ENCODE data around the gene DPP6. TPM values are rescaled to one million over a fixed set of nuclear protein-coding genes. Genes with fewer than 3 reads are reported as not detected.

The DPP6 gene
- total and polyA plus RNA-seq, 2 of the 8 experiments (the other 6 are each of a cell fraction or from before 2014, with no cell fraction given), result 4.7 to 6.8 TPM

DNA sequence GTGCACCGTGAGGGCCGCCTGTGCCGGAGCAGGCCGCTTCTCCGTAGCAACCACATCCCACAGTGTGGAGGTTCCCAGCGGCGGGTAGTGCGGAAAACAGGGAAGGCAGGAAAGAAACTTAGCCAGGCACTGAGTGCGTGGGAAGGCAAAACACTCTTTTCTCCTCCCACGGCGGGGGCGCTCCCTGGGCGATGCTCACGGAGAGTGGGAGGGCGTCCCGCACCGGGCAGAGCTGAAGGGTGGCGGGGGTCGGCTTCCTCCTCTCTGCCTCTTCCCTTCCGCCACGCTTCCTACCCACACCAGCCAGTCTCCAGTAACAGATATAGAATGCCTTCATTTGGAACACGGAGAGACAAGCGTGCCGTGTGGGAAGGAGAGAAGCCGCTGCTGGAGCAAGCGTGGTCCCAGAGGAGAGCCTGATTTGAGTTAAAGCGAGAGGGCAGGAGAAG lies 698.2 kb downstream of the DPP6 start:
- H3K18ac ChIP-seq (ENCODE audit: extremely low read depth, low read length), result no peak overlapping the region; the same call in 1 of the 2 replicates
- H4K8ac ChIP-seq (ENCODE audit: extremely low read depth, insufficient read depth, low read length), result no peak overlapping the region
- H3K4me3 ChIP-seq (ENCODE audit: extremely low read depth in 1 of 4, insufficient read depth in 2 of 4, low read depth in 3 of 4, low read length in 4 of 4), result no peak overlapping the region
- H2BK12ac ChIP-seq (ENCODE audit: low read depth, low read length), result no peak overlapping the region
- H2AFZ ChIP-seq (ENCODE audit: low read length), result no peak overlapping the region
- H3K9me3 ChIP-seq (ENCODE audit: insufficient read depth in 2 of 2, low read depth in 1 of 2, low read length in 1 of 2), result no peaks in the 10 kb centered on the region
- FAIRE-seq, result no peak
- no peak for DNase-seq (ENCODE audit: low read depth in 1 of 2, low spot score in 2 of 2)
- H3K27ac ChIP-seq (ENCODE audit: low read depth, low read length), result no peak overlapping the region
- H3K4me1 ChIP-seq (replicated peaks in 1 of 4; ENCODE audit: control insufficient read depth in 3 of 4, insufficient read depth in 4 of 4, low read length in 3 of 4), result no peaks in the 10 kb centered on the region; a peak in 1 of 7 replicates
- no peak overlapping the region for H3K4ac ChIP-seq (replicated peaks; ENCODE audit: insufficient read length, low read depth, low read length)
- ChIA-PET CTCF (ENCODE audit: partially characterized antibody) (no interaction called here), POLR2A (ENCODE audit: partially characterized antibody) (no interaction called here)
- no peak overlapping the region for H4K5ac ChIP-seq (ENCODE audit: insufficient read length, low read depth, low read length)
- H2BK15ac ChIP-seq (ENCODE audit: low read length), result peak overlapping the region; percentile 51; the same call in 1 of the 2 replicates
- 92% methylated on average over 24 of the region's 27 CpGs; no CpG with 5 or more reads in 1 of the 2 experiments for WGBS, 2 experiments (ENCODE audit: extremely low coverage in 1 of 2, insufficient coverage in 1 of 2, insufficient read length in 1 of 2, insufficient replicate concordance in 2 of 2, low coverage in 1 of 2, low lambda C conversion rate in 2 of 2, missing lambda C conversion rate in 1 of 2)
- no peaks in the 10 kb centered on the region for H3K79me1 ChIP-seq (ENCODE audit: low read depth, low read length)
- no peak overlapping the region for H3K9ac ChIP-seq (replicated peaks in 1 of 4; ENCODE audit: extremely low read depth in 1 of 4, low read depth in 3 of 4, low read length in 3 of 4)
- H3K27me3 ChIP-seq (replicated peaks in 1 of 4; ENCODE audit: control insufficient read depth in 3 of 4, extremely low read depth in 1 of 4, insufficient read depth in 3 of 4, low read length in 3 of 4), result no peaks in the 10 kb centered on the region
- no peaks in the 10 kb centered on the region for H3K36me3 ChIP-seq (ENCODE audit: control insufficient read depth in 2 of 4, insufficient read depth in 4 of 4, low read length in 3 of 4)
- H4K91ac ChIP-seq (replicated peaks; ENCODE audit: insufficient read length, low read length), result no peak overlapping the region
- H2BK120ac ChIP-seq (replicated peaks; ENCODE audit: low read depth, low read length), result no peak overlapping the region
- H4K20me1 ChIP-seq (replicated peaks in 1 of 2; ENCODE audit: control insufficient read depth in 1 of 2, insufficient read depth in 2 of 2, low read length in 2 of 2), result no peaks in the 10 kb centered on the region
- no peak overlapping the region for H3K14ac ChIP-seq (ENCODE audit: insufficient read length)
- no peak overlapping the region for H3K23ac ChIP-seq (ENCODE audit: insufficient read length)
- no peaks in the 10 kb centered on the region; the same call in 1 of the 2 replicates for H3K23me2 ChIP-seq (ENCODE audit: low read depth, low read length)
- no peak overlapping the region for H3K56ac ChIP-seq (replicated peaks; ENCODE audit: insufficient read length, low read depth, low read length)
- H3K4me2 ChIP-seq (ENCODE audit: insufficient read depth in 1 of 2, low read depth in 2 of 2, low read length in 2 of 2), result no peak overlapping the region
- no peak overlapping the region for H2BK5ac ChIP-seq (ENCODE audit: low read depth, low read length)
- H2BK20ac ChIP-seq (ENCODE audit: low read length), result no peak overlapping the region
- H3K79me2 ChIP-seq (ENCODE audit: control insufficient read depth in 1 of 2, insufficient read depth in 2 of 2, low read length in 2 of 2), result no peaks in the 10 kb centered on the region
- H2AK5ac ChIP-seq (ENCODE audit: low read depth, low read length), result no peak overlapping the region
- TF ChIP-seq RNF2 (IDR thresholded peaks at IDR 0.05; ENCODE audit: borderline replicate concordance, low read depth, low read length, missing control alignments, poor library complexity, severe bottlenecking) (no peak), PHF8 (conservative IDR thresholded peaks at IDR 0.05; ENCODE audit: low read depth, low read length) (no peak), POLR2AphosphoS5 (IDR thresholded peaks at IDR 0.05; ENCODE audit: low read depth, low read length) (no peak), GABPA (IDR thresholded peaks at IDR 0.05; ENCODE audit: borderline replicate concordance, insufficient read depth, low read length) (no peak), NANOG (IDR thresholded peaks at IDR 0.05; ENCODE audit: insufficient read depth, low read depth, low read length, poor library complexity, severe bottlenecking) (no peak), NRF1 (IDR thresholded peaks at IDR 0.05; ENCODE audit: low read depth, low read length) (no peak), SUZ12 (IDR thresholded peaks at IDR 0.05; ENCODE audit: low read length) (no peak), EZH2 (IDR thresholded peaks at IDR 0.05; ENCODE audit: low read depth, low read length, severe bottlenecking) (no peak), FOSL1 (IDR thresholded peaks at IDR 0.05; ENCODE audit: insufficient read depth, low read depth, low read length) (no peak), EP300 (IDR thresholded peaks at IDR 0.05; ENCODE audit: borderline replicate concordance in 1 of 2, low read depth in 2 of 2, low read length in 2 of 2) (no peak), RAD21 (IDR thresholded peaks at IDR 0.05 in 1 of 2, conservative IDR thresholded peaks at IDR 0.05 in 1 of 2; ENCODE audit: low read depth in 2 of 2, low read length in 2 of 2) (no peak), SP4 (IDR thresholded peaks at IDR 0.05; ENCODE audit: low read length) (no peak), BACH1 (IDR thresholded peaks at IDR 0.05; ENCODE audit: low read length) (no peak)
